ENCODE results near the gene RPP38. TPM values are rescaled to one million over a fixed set of nuclear protein-coding genes. Genes with fewer than 3 reads are reported as not detected.

RPP38 gene
- total and polyA plus RNA-seq, 2 of the 13 experiments (the other 11 are each of a cell fraction or from before 2014, with no cell fraction given), result 11.7 to 16.4 TPM

GRCh38 chr10:15088428-15089261, 8.5 kb upstream of the RPP38 start, which contains the start of gene ACBD7 (continued):
- TF ChIP-seq BCL6 (CRISPR knock-in tag; IDR thresholded peaks at IDR 0.05), result no peak
- TF ChIP-seq ZSCAN12 (CRISPR knock-in tag; IDR thresholded peaks at IDR 0.05), result no peak
- TF ChIP-seq ARID3A (IDR thresholded peaks at IDR 0.05; ENCODE audit: low read depth, low read length), result no peak
- no peak for TF ChIP-seq CHD2 (IDR thresholded peaks at IDR 0.05; ENCODE audit: low read depth, low read length)
- TF ChIP-seq CCAR2 (optimal IDR thresholded peaks at IDR 0.05; ENCODE audit: low read depth, low read length), result no peak
- peak; percentile 69 for TF ChIP-seq SP2 (CRISPR knock-in tag; IDR thresholded peaks at IDR 0.05)
- peak; percentile 70 for TF ChIP-seq ZBTB7B (CRISPR knock-in tag; IDR thresholded peaks at IDR 0.05)
- no peak for TF ChIP-seq ATF1 (CRISPR knock-in tag; IDR thresholded peaks at IDR 0.05)
- TF ChIP-seq AGO1 (IDR thresholded peaks at IDR 0.05; ENCODE audit: low read depth, low read length, poor library complexity, severe bottlenecking), result no peak
- no peak for TF ChIP-seq MZF1 (CRISPR knock-in tag; IDR thresholded peaks at IDR 0.05; ENCODE audit: borderline replicate concordance)
- TF ChIP-seq ZNF576 (CRISPR knock-in tag; IDR thresholded peaks at IDR 0.05), result no peak
- no peak for TF ChIP-seq NONO (IDR thresholded peaks at IDR 0.05)
- TF ChIP-seq NONO (CRISPR knock-in tag; conservative IDR thresholded peaks at IDR 0.05), result no peak; the same call in 1 of the 2 replicates
- no peak for TF ChIP-seq ZFAT (CRISPR knock-in tag; conservative IDR thresholded peaks at IDR 0.05)
- peak; percentile 42; the same call in 1 of the 2 replicates for TF ChIP-seq ZNF777 (CRISPR knock-in tag; IDR thresholded peaks at IDR 0.05)
- TF ChIP-seq ZNF839 (CRISPR knock-in tag; IDR thresholded peaks at IDR 0.05; ENCODE audit: borderline replicate concordance), result no peak
- no peak for TF ChIP-seq GPN1 (CRISPR knock-in tag; IDR thresholded peaks at IDR 0.05; ENCODE audit: borderline replicate concordance)
- TF ChIP-seq ZNF619 (CRISPR knock-in tag; IDR thresholded peaks at IDR 0.05), result no peak
- no peak for TF ChIP-seq MIXL1 (CRISPR knock-in tag; IDR thresholded peaks at IDR 0.05)
- no peak; the same call in 1 of the 2 replicates for TF ChIP-seq CCDC6 (CRISPR knock-in tag; IDR thresholded peaks at IDR 0.05)
- peak; percentile 25; the same call in 1 of the 2 replicates for TF ChIP-seq ZNF891 (CRISPR knock-in tag; IDR thresholded peaks at IDR 0.05)
- 0 out of 2 replicates have a peak, but pooled peaks have one; percentile 40 for TF ChIP-seq YEATS4 (CRISPR knock-in tag; IDR thresholded peaks at IDR 0.05; ENCODE audit: borderline replicate concordance)
- TF ChIP-seq DRAP1 (CRISPR knock-in tag; IDR thresholded peaks at IDR 0.05), result peak; percentile 84
- no peak for TF ChIP-seq TAF15 (IDR thresholded peaks at IDR 0.05; ENCODE audit: low read depth, low read length, poor library complexity, severe bottlenecking)
- TF ChIP-seq ZZZ3 (CRISPR knock-in tag; IDR thresholded peaks at IDR 0.05; ENCODE audit: borderline replicate concordance), result no peak
- no peak for TF ChIP-seq ZNF512B (CRISPR knock-in tag; IDR thresholded peaks at IDR 0.05; ENCODE audit: borderline replicate concordance)
- no peak for TF ChIP-seq ADNP (CRISPR knock-in tag; IDR thresholded peaks at IDR 0.05)
